ENCODE measurements around the gene TNS1.

The TNS1 gene

DNA sequence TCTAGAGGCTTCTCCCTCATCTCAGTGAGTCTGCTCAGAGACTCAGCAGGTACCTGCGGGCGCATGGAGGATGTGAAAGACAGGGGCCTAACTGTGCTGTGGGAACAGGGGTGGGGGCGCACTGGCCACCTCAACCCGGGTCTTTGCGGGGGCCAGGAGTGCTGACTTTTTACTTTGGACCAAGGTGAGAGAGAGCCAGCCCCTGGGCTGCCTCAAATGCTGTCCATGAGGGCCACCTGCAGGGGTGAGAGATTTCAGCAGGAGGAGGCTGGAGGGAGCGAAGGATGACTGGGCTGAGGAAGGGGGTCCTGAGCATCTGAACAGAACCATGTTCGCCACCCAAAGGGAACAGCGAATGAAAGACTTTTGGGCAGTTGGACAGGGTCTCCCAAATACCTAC lies 129.4 kb downstream of the TNS1 start:
- DNase-seq (ENCODE audit: low read depth in 2 of 2), result no peak

DNA sequence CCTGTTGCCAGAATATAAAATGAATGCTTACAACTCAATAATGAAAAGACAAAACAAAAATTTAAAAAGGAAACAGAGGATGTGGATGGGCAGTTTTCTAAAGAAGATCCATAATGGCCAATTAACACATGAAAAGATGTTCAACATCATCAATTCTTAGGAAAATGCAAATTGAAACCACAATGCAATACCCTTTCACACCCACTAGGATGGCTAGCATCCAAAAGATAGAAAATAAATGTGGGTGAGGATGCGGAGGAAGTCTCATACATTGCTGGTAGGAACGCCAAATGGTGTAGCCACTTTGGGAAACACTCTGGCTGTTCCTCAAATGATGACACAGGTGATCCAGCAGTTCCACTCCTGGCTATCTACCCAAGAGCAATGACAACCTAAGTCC lies 130.5 kb downstream of the TNS1 start:
- DNase-seq (ENCODE audit: low read depth in 2 of 2), result no peak

DNA sequence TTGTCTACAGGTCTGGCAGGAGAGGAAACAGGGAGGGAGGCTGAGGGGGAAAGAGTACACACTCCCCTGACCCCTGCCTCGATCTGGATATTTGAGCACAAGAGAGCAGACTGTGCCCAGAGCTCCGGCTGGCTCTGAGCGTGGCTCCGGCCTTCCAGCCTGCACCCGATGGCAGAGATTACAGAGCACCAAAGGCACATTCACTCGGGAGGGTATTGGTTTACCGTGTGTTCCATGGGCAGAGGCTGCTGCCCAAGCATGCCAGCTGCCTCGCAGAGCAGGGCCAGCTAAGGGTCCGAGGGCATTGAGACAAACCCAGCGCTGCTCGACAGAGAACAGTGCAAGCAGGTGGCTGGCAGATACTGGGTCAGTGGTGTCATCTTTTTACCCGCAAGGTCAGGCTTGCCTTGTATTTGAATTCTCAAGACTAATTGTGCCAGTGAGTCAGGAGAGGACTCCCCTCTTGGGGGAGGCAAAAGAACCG lies 132.2 kb downstream of the TNS1 start:
- DNase-seq (ENCODE audit: low read depth in 2 of 2), result no peak

DNA sequence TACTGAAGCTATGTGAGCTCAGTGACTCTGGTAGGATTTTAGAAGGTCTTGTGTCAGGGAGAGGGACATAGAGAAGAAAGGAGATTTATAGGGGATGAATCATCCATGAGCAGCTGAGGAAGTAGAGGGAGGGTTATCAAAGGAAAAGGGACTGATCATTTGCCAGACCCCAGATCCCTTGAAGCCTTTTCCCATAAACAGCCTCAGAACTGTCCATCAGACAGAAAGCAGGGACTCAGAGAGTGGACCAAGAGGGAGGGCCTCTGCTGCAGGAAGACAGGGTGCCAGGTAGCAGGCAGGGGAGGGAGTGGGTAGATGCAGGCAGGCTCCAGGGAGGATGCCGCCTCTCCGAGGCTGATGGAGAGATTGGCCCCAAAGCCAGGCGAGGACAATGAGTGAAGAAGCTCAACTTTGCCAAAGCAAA lies 133.9 kb downstream of the TNS1 start:
- no peak for DNase-seq (ENCODE audit: low read depth in 2 of 2)

DNA sequence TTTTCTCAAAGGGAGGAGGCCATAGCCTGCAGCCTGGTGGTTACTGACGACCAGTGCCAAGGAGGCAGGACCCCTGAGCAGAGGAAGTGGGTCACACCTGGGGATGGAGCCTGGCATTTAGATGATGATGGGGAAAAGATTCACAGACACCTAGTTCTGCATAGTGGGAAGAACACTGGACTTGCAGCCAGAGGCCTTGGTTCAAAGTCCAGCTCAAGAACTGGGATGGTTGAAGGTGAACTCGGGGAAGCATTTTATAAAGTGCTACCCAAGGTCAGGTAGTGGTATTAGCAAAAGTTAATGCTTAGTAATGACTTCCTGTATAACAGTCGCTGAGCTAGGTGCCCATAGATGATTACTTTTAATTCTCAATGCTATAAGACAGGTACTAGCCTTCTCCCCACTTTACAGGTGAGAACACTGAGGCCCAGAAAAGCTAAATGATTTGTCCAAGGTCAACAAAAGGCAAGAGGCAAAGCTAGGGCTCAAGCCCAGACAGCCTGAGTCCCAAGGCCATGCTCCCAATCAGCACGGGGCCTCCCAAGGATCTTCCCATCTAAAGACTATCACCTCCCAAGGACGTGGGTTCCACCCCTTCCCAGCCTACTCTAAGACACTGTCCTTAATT lies 134.4 kb downstream of the TNS1 start:
- no peak for DNase-seq (ENCODE audit: low read depth in 2 of 2)

DNA sequence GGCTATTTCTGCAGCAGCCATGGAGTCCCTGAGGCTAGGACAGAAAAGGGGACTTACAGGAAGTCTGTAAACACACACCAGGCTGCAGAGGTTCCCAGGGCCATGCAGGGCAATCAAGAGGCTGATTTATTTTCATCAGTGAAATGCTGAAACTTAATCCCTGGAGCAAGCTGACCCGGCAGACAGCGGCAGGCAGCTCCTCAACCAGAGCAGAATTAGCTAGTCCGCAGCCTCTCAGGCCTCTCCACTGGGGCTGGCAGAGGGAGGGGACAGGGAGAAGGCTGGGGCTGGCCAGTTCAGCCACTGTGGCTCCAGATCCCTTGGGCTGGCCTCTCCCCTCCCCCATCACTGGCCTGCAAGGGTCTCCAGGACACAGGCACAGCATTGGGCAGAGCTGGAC lies 136.3 kb downstream of the TNS1 start:
- DNase-seq (ENCODE audit: low read depth in 2 of 2), result no peak

DNA sequence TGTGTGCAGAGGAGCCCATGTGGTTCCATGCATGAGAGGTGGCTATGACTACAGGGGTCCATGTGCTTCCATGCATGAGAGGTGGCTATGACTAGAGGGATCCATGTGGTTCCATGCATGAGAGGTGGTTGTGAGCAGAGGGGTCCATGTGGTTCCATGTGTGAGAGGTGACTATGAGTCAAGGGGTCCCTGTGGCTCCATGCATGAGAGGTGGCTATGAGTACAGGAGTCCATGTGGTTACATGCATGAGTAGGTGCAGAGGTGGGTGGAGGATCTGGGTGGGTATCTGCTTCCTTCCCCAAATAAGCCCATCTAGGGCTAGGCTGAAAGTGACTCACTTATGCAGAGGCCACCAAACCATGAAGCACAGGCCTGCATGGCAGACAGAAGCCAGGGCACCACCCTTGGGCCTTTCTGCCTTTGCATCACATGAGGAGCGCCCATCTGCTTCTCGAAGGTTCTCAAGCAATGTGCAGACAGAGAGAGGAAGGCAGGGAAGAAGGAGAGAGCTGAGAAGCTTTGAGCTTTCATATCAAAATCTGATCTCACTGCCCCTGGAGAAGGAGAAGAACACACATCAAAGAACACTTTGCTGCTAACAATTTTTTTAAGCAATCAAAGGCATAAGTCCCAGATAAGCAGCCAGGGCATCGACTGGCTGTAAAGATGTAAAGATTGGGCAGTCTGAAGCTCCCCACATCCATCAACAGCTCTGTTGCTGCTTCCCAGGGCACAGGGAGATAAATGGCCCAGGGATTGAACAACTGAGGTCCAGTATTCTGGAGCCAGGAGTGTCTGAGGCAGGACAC lies 137.6 kb downstream of the TNS1 start:
- DNase-seq (ENCODE audit: low read depth in 2 of 2), result no peak

DNA sequence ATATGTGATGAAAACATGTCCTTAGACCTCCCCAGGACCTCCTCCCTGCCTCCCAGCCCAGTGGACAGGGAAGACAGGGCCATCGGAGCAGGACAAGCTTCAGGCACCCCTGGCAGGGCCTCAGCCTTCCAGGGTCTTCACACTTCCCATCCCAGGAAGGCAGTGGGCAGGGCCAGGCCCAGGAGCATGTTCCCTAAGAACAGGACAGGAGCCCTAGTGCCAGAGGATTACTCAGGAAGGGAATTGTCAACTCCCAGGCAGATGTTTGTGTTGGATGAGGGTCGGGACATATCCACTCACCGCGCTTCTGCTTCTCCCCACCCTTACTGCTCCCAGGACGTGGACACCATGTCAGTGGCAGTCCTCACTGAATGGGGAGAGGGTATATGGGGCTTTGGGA lies 138.9 kb downstream of the TNS1 start:
- DNase-seq (ENCODE audit: low read depth in 2 of 2), result no peak

DNA sequence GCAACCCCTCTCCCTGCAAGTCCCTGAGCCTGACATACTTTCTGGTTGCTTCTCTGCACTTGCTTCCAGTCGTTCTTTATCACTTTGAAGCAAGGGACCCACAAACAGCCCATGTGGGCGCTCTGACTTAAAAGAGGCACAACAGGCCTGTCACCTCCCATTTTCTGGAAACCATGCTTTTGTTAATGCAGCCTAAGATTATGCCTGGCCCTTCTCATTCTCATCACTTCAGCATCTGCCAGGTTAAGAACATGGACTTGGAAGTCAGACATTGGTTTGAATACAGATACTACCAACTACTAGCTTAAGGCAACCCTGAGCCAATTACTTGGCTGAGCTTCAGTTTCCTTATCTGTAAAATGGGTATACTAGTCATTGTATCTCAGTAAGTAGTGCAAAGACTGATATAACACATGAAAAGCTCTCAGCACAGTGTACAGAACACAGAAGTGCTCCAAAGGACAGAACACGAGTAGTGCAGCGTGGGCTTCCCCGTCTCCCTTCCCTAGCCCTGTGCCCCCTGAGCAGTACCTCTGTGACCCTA lies 141.4 kb downstream of the TNS1 start:
- DNase-seq (ENCODE audit: low read depth in 2 of 2), result no peak

DNA sequence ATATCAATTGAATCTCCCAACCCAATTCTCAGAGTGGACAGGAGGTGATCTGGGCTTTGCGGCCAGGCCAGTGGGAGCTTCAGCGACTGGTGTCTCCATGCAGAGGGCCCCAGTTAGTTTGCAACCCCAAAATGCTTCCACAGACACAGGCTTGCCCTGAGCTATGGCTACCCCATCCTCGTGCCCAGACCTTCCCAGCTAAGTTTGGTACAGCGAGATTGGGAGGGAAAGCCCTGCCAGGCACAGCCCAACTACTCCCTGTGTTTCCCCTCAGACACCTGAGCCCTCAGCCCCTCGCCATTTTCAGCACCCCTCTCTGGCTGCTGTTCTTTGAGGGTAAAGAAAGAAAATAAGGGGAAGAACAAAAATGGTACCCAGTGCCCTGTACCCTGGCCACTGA lies 142.9 kb downstream of the TNS1 start:
- DNase-seq (ENCODE audit: low read depth in 2 of 2), result no peak

DNA sequence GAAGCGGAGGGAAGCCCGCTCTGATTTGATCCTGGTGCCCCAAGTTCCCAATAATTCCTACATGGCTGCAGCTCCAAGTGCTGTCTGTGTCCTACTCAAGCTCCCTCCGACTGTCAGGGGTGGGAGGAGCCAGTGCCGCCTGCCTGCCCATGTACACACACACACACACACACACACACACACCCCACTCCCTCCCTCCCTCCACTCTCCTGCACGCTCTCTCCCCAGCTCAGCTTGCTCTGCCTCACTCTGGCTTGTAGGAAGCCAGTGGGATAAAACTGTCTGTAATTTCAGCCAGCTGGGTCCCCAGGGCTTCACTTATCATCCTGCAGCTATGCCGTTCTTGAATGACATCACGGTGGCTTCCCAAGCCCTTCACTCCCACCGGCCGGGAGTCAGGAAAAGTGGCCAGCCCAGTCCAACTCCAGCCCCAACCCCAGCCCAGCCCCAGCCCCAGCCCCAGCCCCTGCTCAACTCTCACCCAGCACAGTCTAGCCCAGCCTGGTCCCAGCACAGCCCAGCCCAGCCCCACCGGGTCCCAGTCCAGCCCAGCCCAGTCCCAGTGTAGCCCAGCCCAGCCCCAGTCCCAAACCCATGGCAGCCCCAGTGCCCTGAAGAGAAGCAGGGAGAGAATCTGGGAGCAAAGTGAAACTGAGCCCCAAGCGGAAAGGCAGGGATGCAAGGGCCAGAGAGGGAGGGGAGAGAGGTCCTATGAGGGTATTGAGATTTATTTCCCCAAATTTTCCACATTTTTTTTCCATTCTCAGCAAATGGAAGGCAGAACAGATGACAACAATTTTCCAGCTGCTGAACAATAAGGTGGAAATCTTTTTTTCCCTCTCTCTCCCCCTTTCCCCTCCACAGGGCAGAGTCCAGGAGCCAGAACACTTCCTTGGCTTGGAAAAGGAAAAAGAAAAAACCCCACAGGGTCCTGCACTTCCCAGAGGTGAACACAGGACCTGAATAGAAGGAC lies 144.0 kb downstream of the TNS1 start:
- peak; percentile 96 to 97 for DNase-seq (ENCODE audit: low read depth in 2 of 2)

DNA sequence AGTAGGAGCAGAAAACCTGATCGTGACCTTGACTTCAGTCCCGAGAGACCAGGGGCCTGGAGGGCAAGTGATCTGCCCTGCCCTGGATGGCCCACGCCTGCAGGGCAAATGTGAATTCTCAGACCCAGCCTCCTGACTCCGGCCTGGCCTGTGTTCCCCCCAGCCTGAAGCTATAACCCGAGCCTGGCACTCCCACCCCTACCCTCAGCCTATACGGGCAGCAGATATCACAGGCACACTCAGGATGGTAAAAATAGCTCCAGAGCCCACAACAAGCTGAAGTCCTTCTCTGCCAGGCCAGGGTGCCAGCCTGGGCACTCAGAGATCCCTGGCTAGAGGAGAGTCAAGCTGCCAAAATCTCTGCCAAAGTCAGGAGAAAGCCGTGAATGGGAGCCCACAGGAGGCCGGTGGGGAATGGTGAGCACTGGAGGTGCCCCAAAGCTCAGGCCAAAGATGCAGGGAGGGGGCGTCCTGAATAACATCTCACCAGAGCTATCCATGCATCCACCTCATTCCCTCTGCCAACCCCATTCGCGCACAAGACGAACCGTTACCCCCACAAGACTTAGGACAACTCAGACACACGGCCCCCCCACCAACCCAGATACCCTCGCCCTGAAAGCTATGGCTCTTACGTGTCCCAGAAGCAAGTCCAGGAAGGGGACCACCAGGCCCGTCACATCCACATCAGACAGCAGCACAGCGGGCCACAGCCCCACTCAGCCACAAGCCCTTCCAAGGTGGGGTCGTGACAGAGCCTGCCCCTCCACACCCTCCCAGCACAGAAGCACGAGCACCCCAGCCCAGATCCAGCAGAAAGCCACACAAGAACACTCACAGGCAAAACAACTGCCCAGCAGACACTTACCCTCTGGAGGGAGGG lies 144.9 kb downstream of the TNS1 start:
- DNase-seq (ENCODE audit: low read depth in 2 of 2), result no peak

DNA sequence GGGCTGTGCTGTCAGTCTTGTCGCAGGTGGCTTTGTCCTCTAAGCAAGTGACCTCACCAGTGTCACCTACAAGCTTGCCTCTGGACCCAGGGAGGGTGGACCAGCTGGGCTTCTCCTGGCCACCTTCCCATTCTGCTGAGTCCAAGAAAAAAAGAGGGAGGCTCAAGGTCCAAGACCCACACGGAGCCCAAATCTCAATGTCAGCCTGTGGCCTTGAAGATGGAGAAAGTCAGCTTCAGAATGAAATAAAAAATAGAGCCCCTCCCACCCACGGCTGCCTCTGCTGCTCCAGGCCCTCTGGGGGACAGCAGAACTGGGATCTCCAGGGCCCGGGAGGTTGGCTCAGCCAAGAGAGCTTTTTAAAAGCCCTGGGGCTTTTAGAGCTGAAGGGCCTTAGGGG lies 145.9 kb downstream of the TNS1 start:
- no peak for DNase-seq (ENCODE audit: low read depth in 2 of 2)

DNA sequence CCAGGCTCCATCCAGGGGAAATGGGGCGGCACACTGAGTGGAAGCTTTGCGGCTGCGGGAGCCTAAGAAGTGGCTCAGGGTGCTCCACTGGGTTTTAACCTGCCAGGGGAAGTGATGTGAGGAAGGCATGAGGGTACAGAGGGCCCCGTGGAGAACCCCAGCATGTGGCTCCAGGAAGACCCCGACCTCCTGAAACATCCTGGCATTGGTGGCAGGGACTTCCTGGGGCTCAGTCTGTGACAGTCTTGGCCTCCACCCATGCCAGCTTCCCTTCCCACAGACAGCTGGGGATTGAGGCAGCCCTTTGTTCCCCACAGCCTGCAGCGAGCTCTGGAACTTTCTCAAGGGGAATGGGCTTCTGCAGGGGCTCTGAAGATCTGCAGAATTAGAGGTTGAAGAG lies 146.6 kb downstream of the TNS1 start:
- no peak for DNase-seq (ENCODE audit: low read depth in 2 of 2)

DNA sequence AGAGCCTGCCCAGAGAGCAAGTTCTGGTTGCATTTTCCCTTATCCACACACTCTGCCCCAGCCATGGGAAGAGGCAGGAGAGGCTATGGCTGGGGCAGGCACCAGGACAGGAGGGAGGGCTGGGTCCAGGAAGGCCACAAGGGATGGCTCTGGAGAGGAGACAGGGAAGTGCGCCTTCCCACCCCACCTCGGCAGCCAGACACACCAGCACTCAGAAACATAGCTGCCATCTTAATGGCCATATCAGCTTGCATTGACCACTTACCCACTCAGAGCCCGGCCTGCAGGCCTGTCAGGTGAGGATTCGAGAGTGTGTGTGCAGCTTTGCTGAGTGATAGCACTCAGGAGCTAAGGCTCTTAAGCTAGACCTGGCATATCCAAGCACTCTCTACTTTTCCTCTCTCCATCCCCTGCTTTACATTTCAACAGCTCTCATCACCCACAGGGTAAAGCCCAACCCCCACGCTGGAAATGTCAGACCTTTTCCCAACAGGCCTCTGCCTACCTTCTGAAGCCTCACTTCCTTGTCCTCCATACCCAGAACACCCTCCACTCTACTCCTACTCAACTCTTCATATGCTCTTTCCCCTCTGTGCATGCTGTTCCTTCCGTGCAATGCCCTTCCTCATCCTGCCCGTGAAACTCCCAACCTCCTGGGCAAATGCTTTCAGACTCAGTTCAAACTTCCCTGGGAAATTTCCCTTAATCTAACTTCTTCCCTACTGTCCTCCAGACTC lies 147.9 kb downstream of the TNS1 start:
- no peak for DNase-seq (ENCODE audit: low read depth in 2 of 2)

DNA sequence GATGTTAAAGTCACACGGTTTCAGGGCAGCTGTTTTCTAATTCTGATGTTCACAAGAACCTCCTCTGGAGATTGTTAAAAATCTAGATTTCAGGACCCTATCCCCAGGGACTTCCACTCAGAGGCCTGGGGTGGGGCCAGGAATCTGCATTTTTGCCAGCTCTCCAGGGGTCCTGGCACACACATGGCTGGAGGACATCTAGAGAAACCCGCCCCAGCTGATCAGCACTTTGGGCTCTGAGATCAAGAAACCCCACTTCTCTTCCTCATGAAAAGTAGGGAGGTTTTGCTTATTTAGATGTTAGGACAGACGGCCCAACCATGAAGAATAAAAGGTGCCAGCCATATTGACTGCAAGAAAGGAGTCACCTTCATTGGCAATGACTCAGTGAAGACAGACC lies 148.8 kb downstream of the TNS1 start:
- DNase-seq (ENCODE audit: low read depth in 2 of 2), result no peak

DNA sequence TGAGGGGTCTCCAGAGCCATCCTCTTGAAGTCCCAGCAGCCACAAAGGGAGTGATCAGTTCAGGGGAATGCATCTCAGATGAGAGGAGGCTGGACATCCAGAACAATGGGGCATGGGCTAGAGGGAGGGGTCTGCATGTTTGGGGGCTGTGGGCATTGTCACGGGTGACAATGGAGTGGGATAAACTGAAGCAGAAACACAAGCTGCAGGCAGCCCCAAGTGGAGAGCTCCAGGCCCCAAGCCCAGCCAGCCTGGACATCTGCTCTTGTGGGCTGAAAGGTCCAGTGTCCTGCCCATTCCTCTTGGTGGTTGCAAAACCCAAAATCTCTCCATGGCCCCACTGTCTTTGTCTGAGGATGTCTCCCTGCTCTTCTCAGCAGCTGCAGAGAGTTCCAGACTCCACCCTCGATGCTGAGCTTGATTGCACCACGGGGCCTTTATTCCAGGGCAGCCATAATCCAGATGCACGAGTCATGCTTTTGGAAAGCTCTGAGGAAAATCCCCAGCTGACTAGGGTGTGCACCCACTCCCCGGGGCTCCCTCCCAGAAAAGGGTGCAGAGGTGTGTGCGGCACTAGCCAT lies 149.4 kb downstream of the TNS1 start:
- DNase-seq (ENCODE audit: low read depth in 2 of 2), result no peak

DNA sequence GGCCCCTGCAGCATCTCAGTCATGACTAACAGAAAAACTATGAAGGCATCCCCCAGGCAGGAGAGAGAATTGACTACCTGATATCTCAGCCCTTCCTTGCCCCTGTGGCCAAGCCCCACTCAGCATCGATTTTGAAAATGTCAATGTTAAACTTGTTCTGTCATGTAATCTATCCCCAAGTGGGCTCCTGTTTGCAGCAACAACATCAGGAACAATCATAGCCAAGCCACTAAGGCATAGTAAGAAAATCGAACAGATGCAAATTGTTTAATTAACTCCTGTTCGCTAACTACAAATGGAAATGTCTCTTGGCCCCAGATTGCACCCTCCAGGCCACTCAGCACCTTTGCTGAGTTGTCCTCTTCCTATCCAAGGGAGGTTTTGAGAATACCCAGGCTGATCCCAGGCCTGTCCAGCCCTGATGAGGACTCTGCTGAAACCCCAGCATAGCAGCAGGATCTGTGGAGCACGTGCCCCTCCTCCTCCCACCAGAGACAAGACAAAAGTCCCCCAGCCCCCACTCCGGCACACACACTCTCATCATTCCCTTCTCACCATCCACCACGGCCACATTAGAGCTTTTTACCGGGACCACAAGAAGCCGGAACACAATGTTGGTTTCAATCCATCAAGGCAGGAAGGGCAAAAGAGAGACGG lies 150.1 kb downstream of the TNS1 start:
- no peak for DNase-seq (ENCODE audit: low read depth in 2 of 2)

Measured in fibroblast of skin of left biceps (primary cell).